Measurements from ENCODE around the gene MSH4. TPM values are rescaled to one million over a fixed set of nuclear protein-coding genes. Genes with fewer than 3 reads are reported as not detected.
"Not testable (repeated sequence)": the region's sequence is repeated elsewhere in the genome, so short reads cannot be mapped to it uniquely, and the experiment has no call there.

Gene MSH4
- total RNA-seq = 0.34 and 0.41 TPM in 2 replicates

DNA sequence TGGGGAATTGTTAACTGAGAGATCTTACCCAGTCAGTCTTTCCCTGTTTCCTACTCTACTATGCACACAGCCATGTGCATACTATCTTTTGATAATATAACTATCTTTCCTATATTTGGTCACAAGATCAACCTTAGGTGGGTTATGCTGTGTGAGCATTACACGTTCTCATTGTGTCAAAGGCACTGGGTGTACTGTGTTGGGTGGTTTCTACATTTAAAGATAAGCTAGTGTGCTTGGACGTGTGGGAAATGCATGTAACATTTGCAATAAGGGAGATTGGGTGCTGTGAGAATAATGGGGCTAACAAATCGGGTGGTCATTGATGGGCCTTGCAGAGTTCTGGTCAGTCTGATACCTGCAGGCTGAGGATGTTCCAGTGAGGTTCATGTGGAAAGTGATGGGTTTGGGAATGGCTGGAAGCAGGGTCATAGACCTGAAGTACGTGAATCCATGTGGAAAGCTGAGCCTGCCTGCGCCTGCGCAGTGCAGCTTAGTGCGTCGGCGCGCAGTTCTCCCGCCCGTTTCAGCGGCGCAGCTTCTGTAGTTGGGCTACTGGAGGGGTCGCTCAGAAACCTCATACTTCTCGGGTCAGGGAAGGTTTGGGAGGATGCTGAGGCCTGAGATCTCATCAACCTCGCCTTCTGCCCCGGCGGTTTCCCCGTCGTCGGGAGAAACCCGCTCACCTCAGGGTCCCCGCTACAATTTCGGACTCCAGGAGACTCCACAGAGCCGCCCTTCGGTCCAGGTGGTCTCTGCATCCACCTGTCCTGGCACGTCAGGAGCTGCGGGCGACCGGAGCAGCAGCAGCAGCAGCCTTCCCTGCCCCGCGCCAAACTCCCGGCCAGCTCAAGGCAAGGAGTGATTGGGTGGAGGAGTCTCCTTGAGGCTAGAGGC is at the start of gene MSH4:
Gene MSH4 (plus strand): TSS at position 507 of the 897 bp plus-strand sequence. CDS start 104 bp downstream, at position 611.
- intact Hi-C loops (cut with micrococcal nuclease) = no loop called here

DNA sequence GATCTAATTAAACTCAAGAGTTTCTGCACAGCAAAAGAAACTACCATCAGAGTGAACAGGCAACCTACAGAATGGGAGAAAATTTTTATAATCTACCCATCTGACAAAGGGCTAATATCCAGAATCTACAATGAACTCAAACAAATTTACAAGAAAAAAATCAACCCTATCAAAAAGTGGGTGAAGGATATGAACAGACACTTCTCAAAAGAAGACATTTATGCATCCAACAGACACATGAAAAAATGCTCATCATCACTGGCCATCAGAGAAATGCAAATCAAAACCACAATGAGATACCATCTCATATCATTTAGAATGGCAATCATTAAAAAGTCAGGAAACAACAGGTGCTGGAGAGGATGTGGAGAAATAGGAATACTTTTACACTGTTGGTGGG is 39.5 kb upstream of the MSH4 start:
- intact Hi-C loops (cut with micrococcal nuclease) = not testable (repeated sequence)

DNA sequence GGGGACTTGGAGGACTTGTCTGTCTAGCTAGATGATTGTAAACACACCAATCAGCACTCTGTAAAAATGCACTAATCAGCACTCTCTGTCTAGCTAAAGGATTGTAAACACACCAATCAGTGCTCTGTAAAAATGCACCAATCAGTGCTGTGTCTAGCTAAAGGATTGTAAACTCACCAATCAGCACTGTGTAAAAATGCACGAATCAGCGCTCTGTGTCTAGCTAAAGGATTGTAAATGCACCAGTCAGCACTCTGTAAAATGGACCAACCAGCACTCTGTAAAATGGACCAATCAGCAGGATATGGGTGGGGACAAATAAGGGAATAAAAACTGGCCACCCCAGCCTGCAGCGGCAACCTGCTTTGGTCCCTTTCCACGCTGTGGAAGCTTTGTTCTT is 38.1 kb upstream of the MSH4 start:
- intact Hi-C loops (cut with micrococcal nuclease) = not testable (repeated sequence)

DNA sequence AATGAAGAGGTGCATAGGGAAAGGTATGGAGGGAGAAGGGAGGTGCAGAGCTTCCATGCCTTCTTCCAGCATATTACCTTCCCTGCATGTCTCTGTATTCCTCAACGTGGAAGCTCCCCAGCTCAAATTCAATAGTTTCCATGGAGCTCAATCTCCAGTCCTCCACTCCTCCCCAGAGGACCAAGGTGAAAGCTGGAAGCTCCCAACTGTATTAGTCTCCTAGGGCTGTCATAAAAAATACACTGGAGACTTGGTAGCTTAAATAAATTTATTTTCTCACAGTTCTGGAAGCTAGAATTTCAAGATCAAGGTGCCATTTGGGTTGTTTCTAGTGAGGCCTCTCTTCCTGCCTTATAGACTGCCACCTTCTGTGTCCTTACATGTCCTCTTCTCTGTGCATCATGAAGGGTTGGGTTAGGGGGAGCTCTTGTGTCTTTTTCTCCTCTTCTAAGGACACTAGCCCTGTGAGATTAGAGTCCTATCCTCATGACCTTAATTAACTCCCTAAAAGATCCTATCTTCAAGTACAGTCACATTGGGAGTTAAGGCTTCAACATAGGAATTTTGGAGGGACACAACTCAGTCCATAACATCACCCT is 32.5 kb upstream of the MSH4 start:
- intact Hi-C loops (cut with micrococcal nuclease) = loop anchor here (5.0 kb wide), 1 partner anchor 933 kb away; no protein-coding TSS in a partner anchor

DNA sequence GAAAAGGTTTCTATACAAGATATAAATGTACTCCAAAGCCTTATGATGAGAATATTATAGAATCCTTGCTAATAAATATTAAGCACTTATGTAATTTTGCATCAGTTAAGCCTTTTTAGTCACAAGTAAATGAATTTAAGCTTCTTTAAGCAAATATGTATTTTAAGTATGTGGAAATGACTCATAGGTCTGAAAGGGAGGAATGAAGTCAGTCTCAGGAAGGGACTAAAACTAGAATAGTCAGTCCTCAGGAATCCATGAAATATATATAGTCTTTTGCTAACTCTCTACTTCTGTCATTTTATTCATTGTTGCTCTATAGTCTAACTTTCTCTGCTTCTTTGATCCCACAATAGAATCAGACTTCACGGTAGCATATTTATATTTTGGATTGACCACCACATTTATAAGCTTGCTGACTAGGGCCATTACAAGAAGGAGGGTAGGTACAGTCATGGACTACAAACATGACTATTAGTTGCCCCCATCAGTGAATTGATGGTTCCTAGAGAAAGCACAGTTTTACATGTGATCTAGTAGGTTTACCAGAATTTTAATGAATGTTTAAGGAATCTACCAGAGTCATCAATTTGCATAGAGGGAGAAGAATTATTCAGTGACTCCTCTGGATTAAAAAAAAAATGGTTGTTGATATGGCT is 30.9 kb upstream of the MSH4 start:
- intact Hi-C loops (cut with micrococcal nuclease) = no loop called here

DNA sequence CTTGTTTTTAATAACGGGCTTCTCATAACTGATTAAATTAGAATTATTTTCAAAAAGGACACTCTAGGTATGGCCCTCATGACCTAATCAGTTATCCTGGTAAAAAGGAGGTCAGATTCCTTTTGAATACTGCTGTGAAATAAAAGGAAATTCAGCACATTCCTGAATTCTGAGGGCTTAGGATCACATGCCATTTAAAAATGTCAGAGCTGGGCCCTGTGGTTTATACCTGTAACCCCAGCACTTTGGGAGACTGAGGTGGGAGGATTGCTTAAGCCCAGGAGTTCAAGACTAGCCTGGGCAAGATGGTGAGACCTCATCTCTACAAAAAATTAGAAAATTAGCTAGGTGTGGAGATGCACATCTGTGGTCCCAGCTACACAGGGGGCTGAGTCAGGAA is 28.7 kb upstream of the MSH4 start:
- intact Hi-C loops (cut with micrococcal nuclease) = no loop called here

DNA sequence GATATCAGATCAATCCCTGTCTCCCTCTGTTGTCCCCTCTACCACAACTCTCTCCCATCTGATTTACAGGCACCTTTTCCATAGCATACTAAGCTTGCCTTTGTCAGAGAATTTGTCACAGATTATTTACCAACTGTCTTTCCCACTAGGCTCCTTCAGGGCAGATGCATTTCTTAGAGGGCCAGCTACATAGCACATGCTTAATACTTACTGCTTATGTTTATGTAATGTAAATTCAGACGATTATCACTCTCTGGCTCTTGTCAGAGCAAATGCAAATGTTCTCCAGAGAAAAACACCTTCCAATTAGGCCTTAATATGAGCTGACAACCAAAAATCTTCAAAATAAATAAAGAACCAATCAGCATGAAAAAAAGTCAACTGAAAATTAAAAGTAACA is 25.9 kb upstream of the MSH4 start:
- intact Hi-C loops (cut with micrococcal nuclease) = no loop called here

DNA sequence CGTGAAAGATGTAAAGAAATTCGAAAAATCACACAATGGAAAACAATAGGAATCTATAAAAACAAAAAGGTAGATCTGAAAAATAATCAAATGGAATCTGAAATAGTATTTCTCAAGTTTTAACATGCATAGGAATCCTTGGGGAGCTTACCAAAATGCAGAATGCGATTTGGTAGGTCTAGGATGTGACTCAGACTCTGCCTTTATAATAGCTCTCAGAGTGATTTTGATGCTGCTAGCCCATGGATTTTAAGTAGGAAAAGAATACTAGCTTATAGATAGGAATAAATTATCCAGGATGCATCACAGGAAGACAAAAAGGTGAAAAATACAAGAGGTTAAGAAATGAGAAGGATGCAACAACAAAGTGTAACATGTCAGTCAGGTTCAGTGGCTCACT is 24.7 kb upstream of the MSH4 start:
- intact Hi-C loops (cut with micrococcal nuclease) = no loop called here

DNA sequence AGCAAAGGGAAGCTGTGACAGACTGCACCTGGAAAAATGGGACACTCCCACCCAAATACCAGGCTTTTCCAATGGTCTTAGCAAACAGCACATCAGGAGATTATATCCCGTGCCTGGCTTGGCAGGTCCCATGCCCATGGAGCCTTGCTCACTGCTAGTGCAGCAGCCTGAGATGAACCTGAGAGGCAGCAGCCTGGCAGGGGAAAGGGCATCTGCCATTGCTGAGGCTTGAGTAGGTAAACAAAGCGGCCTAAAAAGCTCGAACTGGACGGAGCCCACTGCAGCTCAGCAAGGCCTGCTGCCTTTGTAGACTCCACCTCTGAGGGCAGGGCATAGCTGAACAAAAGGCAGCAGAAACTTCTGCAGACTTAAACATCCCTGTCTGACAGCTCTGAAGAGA is 18.9 kb upstream of the MSH4 start:
- intact Hi-C loops (cut with micrococcal nuclease) = not testable (repeated sequence)

DNA sequence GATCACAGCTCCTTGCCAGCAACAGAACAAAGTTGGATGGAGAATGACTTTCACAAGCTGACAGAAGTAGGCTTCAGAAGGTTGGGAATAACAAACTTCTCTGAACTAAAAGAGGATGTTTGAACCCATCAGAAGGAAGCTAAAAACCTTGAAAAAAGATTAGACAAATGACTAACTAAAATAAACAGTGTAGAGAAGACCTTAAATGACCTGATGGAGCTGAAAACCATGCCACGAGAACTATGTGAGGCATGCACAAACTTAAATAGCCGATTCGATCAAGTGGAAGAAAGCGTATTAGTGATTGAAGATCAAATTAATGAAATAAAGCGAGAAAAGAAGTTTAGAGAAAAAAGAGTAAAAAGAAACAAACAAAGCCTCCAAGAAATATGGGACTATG is 18.0 kb upstream of the MSH4 start:
- intact Hi-C loops (cut with micrococcal nuclease) = not testable (repeated sequence)

DNA sequence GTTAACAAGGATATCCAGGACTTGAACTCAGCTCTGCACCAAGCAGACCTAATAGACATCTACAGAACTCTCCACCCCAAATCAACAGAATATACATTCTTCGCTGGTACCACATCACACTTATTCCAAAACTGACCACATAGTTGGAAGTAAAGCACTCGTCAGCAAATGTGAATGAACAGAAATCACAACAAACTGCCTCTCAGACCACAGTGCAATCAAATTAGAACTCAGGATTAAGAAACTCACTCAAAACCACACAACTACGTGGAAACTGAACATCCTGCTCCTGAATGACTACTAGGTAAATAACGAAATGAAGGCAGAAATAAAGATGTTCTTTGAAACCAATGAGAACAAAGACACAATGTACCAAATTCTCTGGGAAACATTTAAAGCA is 16.5 kb upstream of the MSH4 start:
- intact Hi-C loops (cut with micrococcal nuclease) = loop anchor here (10.0 kb wide), 1 partner anchor 485 kb away; no protein-coding TSS in a partner anchor

DNA sequence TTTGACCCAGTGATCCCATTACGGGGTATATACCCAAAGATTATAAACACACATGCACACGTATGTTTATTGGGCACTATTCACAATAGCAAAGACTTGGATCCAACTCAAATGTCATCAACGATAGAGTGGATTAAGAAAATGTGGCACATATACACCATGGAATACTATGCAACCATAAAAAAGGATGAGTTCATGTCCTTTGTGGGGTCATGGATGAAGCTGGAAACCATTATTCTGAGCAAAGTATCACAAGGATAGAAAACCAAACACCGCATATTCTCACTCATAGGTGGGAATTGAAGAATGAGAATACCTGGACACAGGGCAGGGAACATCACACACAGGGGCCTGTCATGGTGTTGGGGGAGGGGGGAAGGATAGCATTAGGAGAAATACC is 12.8 kb upstream of the MSH4 start:
- intact Hi-C loops (cut with micrococcal nuclease) = loop anchor here (10.0 kb wide), 1 partner anchor 481 kb away; no protein-coding TSS in a partner anchor

DNA sequence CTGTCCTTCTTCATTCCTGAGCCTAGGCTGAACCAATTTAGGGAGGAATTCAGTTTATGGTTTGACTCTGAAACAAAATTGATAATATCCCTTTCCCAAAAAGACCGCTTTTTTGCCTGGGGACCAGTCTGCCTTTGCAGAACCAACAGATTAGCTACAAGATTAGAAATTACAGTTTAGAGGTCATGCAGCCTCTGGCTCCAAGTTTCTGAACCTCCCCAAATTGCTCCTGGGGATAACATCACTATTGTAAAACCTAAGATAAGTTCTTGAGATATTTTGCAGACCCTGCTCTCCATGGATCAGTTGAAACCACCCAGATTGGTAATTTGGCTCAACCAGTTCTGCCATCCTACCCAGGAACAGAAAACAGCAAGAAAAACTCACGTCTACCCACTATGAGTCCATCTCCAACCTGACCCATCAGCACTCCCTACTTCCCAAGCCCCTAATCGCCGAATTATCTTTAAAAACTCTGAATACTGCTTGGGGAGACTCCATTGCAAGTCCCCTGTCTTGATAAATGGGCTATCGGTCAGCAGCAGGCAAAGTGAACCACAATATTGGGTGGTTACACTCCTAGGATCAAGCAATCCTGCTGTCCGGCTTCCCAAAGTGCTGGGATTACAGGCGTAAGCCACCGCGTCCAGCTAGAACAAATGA is 11.2 kb upstream of the MSH4 start:
- intact Hi-C loops (cut with micrococcal nuclease) = loop anchor here (10.0 kb wide), 1 partner anchor 479 kb away; no protein-coding TSS in a partner anchor

DNA sequence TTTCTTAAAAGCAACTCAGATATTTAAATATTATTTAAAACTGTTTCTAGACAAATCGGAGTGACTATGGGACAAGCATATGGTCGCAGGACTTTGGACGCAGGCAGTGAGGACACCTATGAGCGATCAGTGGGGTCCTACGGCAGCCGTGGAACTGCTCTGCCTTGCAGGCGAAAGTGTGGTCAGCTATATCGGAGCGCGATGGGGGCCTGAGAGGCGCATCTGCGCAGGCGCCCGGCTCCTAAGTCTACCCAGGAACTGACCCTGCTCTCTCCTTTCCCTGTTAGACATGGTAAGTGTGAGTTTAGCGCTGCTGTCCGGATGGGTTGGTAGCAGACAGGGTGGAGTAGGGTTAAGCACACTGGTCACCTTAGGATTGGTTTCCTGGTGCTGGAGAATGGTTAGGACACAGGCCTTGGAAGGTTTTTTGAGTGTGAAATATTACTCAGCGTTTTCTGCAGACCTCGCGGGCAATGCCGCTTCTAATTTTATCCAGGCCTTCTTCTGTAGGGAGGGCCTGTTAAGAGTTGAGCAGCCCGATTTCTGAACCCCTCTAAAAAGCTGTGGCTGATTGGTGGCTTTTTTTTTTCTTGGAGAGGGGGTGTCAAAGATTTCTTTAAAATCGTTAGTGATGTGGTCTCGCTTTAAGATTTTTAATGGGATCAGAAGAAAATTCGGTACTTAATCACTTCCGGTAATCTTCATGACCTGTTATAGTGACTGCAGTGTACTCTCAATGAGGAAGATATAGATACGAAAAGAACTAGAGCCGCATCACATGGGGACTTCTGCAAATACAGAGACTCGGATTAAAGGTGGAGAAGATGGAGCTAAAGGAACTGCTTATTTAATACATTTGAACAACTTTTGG is 10.5 kb upstream of the MSH4 start, which contains the start of gene RABGGTB:
Gene RABGGTB (plus strand): TSS at position 274 of the 871 bp plus-strand sequence. CDS start 16 bp downstream, at position 290.
- intact Hi-C loops (cut with micrococcal nuclease) = loop anchor here (1.0 to 10.0 kb wide), 9 partner anchors 62 to 1993 kb away; partner anchors contain the start of genes ACADM, CRYZ, FPGT and LRRIQ3

DNA sequence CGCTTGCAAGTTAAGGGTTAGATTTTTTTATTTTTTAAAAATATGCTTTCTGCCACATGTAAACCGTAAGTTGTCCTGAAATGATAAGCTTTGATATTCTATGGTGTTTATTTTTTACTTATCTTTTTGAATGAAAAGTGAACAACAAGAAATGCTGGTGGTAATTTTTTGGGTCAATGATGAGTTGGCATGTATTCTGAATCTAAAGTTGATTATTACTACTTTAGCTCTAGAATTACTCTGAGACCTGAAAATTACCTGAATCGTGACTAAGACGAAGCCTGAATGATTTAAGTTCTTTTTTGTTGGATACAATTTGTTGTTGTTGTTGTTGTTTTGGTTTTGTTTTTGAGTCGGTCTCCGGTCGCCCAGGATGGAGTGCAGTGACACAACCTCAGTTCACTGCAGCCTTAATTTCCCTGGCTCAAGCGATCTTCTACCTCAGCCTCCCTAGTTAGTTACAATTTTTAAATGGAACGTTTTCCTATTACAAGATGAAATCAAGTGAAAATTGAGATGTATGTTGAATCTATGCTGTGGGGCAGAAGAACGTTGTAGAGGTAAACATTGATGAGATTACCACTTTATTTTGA is 9.7 kb upstream of the MSH4 start:
- intact Hi-C loops (cut with micrococcal nuclease) = loop anchor here (1.0 to 10.0 kb wide), 9 partner anchors 63 to 1992 kb away; partner anchors contain the start of genes ACADM, CRYZ, FPGT and LRRIQ3

DNA sequence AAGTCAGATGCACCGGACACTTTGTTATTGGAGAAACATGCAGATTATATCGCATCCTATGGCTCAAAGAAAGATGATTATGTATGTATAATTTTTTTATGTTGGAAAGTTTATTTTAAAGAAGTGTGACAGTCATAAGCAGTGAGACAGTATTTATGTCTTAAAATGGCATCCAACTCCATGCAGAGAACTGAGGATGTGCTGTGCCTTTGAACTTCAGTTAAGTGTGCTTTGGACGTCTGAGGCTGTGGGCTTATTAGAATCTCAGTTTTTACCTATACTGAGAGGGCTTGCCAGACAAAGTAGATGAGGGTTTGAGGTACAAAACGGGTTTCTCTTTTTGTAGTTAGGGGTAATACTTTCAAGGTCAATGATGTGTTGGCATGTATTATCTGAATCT is 9.2 kb upstream of the MSH4 start:
- intact Hi-C loops (cut with micrococcal nuclease) = loop anchor here (2.0 to 10.0 kb wide), 3 partner anchors 477 to 1991 kb away; partner anchors contain the start of genes FPGT, LRRIQ3 and MIGA1

DNA sequence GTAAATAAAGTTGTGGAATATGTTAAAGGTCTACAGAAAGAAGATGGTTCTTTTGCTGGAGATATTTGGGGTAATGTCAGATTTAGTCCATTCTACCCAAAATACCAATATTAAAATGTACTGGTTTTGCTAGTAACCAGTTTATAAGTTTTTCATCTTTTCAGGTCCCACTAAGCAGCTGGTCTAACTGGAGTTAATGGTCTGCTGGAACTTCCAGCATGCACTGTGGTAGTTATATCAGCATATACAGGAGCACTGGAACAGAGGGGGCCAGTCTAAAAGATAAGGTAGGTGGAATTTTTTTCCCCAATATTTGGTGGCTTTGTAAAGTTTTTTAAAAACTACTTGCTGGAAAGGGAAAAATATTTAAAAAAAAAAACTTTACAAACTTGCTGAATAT is 6.7 kb upstream of the MSH4 start:
- intact Hi-C loops (cut with micrococcal nuclease) = loop anchor here (10.0 kb wide), 1 partner anchor 475 kb away; no protein-coding TSS in a partner anchor

DNA sequence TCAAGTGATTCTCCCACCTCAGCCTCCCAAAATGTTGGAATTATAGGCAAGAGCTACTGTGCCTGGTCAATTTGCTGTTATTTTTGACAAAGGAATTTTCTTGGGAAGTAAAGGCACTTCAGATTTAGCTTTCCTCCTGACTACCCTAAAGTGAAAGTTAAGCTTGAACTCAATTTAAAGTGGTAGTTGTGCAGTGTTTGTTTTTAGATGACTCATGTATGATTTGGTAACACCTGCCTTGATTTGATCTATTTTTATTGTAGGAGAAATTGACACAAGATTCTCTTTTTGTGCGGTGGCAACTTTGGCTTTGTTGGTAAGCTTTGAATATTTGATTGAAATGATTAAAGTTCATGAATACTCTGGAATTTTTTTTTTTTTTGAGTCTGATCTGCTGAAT is 5.7 kb upstream of the MSH4 start:
- intact Hi-C loops (cut with micrococcal nuclease) = no loop called here

DNA sequence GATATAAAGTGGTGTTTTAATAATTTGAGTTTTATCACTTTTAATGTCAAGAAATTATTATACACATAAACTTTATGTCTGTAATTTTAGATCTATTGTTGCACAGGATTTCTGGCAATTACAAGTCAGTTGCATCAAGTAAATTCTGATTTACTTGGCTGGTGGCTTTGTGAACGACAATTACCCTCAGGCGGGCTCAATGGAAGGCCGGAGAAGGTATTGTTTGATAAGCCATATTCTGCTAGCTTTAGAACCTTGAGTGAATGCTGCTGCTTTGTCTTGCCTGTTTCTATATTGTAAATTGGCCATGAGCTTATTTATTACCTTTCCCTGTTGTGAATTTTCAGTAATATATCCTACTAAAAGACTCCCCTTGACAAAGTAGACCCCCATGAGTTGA is 4.6 kb upstream of the MSH4 start:
- intact Hi-C loops (cut with micrococcal nuclease) = no loop called here

Measured in T-helper 1 cell treated with Interleukin-12 subunit alpha and Interleukin-12 subunit beta and Interleukin-4 antibody, amounts not matched to agents 30 ng/mL and 1 ng/mL, for 36 hours (primary cell).